ENCODE results near the gene GALNT10. TPM values are rescaled to one million over a fixed set of nuclear protein-coding genes. Genes with fewer than 3 reads are reported as not detected.

The GALNT10 gene
- total and polyA plus RNA-seq, 12 donors: 3.1 to 19.0 (median 11.7) TPM

- ATAC-seq (no peak), DNase-seq (no peak)
- Histone ChIP-seq H3K27ac (no peak overlapping the region), H3K9me3 (no peaks in the 10 kb centered on the region), H3K4me3 (no peak overlapping the region), H3K4me1 (peaks cover 0 to 8% (median 0%) of the 10 kb centered on the region in 9 donors), H3K27me3 (no peaks in the 10 kb centered on the region), H3K36me3 (no peaks in the 10 kb centered on the region)
- WGBS, 2 donors: 87 to 92% methylated on average over 5 of the region's 5 CpGs
- intact Hi-C loops (cut with DNase I): no loop called here
- no peak for TF ChIP-seq CTCF (IDR thresholded peaks at IDR 0.05)
Measured at GRCh38 chr5:154311362-154311761, 120.8 kb downstream of the GALNT10 start.

- no peak for ATAC-seq
- Histone ChIP-seq H3K9me3 (no peaks in the 10 kb centered on the region), H3K27ac (no peak overlapping the region), H3K27me3 (no peaks in the 10 kb centered on the region), H3K4me1 (peaks cover 0 to 8% (median 0%) of the 10 kb centered on the region in 9 donors), H3K36me3 (no peaks in the 10 kb centered on the region), H3K4me3 (no peak overlapping the region)
- no peak for DNase-seq
- intact Hi-C loops (cut with DNase I): no loop called here
- TF ChIP-seq CTCF (IDR thresholded peaks at IDR 0.05): no peak
- WGBS, 2 donors: 94 to 96% methylated on average over 3 of the region's 3 CpGs
Measured at GRCh38 chr5:154312000-154312399, 121.5 kb downstream of the GALNT10 start.

GRCh38 chr5:154312576-154312975 is 122.0 kb downstream of the GALNT10 start:
- Histone ChIP-seq H3K27ac (no peak overlapping the region), H3K36me3 (no peaks in the 10 kb centered on the region), H3K9me3 (no peaks in the 10 kb centered on the region), H3K4me1 (peaks cover 0 to 8% (median 0%) of the 10 kb centered on the region in 9 donors), H3K4me3 (no peak overlapping the region), H3K27me3 (no peaks in the 10 kb centered on the region)
- intact Hi-C loops (cut with DNase I): no loop called here
- ATAC-seq: no peak
- no peak for DNase-seq
- TF ChIP-seq CTCF (IDR thresholded peaks at IDR 0.05): no peak

- H3K9me3 ChIP-seq: no peaks in the 10 kb centered on the region
Measured at GRCh38 chr5:154313360-154314017, 123.0 kb downstream of the GALNT10 start.

More at GRCh38 chr5:154313360-154314017, 123.0 kb downstream of the GALNT10 start:
- DNase-seq (no peak), ATAC-seq (no peak)
- intact Hi-C loops (cut with DNase I): no loop called here
- no peak overlapping the region for H3K4me3 ChIP-seq
- no peak overlapping the region for H3K27ac ChIP-seq
- WGBS, 2 donors: 76% methylated on average over 4 of the region's 4 CpGs
- no peaks in the 10 kb centered on the region for H3K27me3 ChIP-seq
- H3K4me1 ChIP-seq: peaks cover 0 to 8% (median 0%) of the 10 kb centered on the region in 9 donors
- no peak for TF ChIP-seq CTCF (IDR thresholded peaks at IDR 0.05)
- H3K36me3 ChIP-seq: no peaks in the 10 kb centered on the region

Measured in heart right ventricle (tissue), 16 donors.